Type B pancreatic cell (in vitro differentiated cells): Measurements from ENCODE around the gene DOK1. TPM values are rescaled to one million over a fixed set of nuclear protein-coding genes. Genes with fewer than 3 reads are reported as not detected.

Experiments used
- DNase-seq: peaks from one replicate; pipeline ENCODE4 v3.0.0; 2021; ENCODE audit warnings: mixed read lengths; ENCODE audit not compliant: unreplicated experiment; ENCODE audit errors: extremely low spot score
- H3K27ac Mint-ChIP-seq: 2 replicates; pipeline ENCODE4 v1.8.0; 2021; ENCODE audit warnings: mild to moderate bottlenecking, mixed read lengths
- H3K27me3 Mint-ChIP-seq: 2 replicates; pipeline ENCODE4 v1.8.0; 2021; ENCODE audit warnings: mixed read lengths
- H3K36me3 Mint-ChIP-seq: 2 replicates; pipeline ENCODE4 v1.8.0; 2021; ENCODE audit warnings: mixed read lengths
- H3K4me1 Mint-ChIP-seq: one replicate; pipeline ENCODE4 v1.8.0; 2021; ENCODE audit warnings: mixed read lengths; ENCODE audit not compliant: unreplicated experiment
- H3K4me3 Mint-ChIP-seq: 2 replicates; pipeline ENCODE4 v1.8.0; 2021; ENCODE audit warnings: mild to moderate bottlenecking, mixed read lengths
- H3K9me3 Mint-ChIP-seq: 2 replicates; pipeline ENCODE4 v1.8.0; 2021; ENCODE audit warnings: mixed read lengths
- total RNA-seq: library from RNA; stranded (reverse); gene quantifications from 2 replicates; pipeline ENCODE4 v1.2.1, GENCODE V29; 2021; ENCODE audit warnings: low replicate concordance
- TF ChIP-seq, protein P1 (sequence below): fragments of 200-600 bp; sonication (generic); conservative IDR thresholded peaks from 2 replicates; pipeline ENCODE4 v1.5.0; 2021; ENCODE audit warnings: antibody characterized with exemption, mild to moderate bottlenecking

Gene DOK1
- total RNA-seq, 1 donor from 2014 or later, result 9.9 TPM

DNA sequence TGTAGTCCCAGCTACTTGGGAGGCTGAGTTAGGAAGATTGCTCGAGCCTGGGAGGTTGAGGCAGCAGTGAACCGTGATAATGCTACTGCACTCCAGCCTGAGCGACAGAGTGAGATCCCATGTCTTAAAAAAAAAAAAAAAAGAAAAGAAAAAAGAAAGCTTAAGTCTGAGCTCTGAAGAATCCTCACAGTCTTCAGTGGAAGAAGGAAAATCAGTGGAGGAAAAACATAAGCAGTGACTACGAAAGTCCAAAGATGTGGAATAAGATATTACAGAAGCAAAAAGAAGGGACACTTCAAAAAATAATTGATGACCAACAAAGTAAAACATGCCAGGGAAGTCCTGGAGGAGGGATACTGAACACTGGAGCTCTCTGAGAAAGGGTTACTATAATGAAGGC, 44.2 kb upstream of the DOK1 start:
- peaks cover 65% of the 10 kb centered on the region for H3K27me3 Mint-ChIP-seq
- DNase-seq, result no peak
- H3K27ac Mint-ChIP-seq, result no peak overlapping the region
- no peaks in the 10 kb centered on the region for H3K9me3 Mint-ChIP-seq
- H3K36me3 Mint-ChIP-seq, result peaks cover 8% of the 10 kb centered on the region
- H3K4me3 Mint-ChIP-seq, result no peak overlapping the region
- H3K4me1 Mint-ChIP-seq, result peaks cover 15% of the 10 kb centered on the region
- TF ChIP-seq, protein P1, sequence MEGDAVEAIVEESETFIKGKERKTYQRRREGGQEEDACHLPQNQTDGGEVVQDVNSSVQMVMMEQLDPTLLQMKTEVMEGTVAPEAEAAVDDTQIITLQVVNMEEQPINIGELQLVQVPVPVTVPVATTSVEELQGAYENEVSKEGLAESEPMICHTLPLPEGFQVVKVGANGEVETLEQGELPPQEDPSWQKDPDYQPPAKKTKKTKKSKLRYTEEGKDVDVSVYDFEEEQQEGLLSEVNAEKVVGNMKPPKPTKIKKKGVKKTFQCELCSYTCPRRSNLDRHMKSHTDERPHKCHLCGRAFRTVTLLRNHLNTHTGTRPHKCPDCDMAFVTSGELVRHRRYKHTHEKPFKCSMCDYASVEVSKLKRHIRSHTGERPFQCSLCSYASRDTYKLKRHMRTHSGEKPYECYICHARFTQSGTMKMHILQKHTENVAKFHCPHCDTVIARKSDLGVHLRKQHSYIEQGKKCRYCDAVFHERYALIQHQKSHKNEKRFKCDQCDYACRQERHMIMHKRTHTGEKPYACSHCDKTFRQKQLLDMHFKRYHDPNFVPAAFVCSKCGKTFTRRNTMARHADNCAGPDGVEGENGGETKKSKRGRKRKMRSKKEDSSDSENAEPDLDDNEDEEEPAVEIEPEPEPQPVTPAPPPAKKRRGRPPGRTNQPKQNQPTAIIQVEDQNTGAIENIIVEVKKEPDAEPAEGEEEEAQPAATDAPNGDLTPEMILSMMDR, result no peak

DNA sequence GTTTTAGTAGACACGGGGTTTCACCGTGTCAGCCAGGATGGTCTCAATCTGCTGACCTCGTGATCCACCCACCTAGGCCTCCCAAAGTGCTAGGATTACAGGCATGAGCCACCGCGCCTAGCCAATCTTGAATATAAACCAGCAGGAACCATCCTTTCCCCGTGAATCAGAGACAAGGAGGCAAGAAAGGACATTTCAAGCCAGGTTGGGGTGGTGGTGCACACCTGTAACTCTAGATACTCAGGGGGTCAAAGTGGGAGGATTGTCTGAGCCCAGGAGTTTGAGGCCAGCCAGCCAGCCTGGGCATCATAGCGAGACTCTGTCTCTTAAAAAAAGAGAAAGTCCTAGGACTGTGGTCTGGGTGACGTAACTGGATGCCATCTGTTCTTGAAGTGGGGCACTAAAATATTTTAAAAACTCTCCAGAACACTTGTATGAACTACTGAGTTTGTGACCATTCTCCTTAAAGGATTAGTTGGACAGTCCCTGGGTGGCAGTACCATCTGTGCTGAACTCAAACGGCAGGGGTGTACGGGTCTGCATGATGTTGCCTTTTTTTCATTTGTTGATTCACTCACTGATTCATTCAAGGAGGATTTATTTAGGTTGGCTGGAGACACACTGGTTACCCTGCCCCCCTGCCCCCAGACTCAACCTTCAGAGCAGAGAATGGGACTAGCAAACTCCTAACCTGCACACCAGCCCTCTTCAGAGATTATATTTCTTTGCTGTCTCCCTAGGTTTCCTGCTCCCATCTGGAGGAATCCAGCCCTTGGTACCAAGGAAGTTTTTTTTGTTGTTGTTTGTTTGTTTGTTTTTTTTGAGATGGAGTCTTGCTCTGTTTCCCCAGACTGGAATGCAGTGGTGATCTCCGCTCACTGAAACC, 43.2 kb upstream of the DOK1 start:
- TF ChIP-seq, protein P1, result no peak
- Mint-ChIP-seq H3K27me3 (peaks cover 74% of the 10 kb centered on the region), H3K9me3 (no peaks in the 10 kb centered on the region), H3K27ac (no peak overlapping the region), H3K4me3 (no peak overlapping the region), H3K36me3 (peaks cover 6% of the 10 kb centered on the region), H3K4me1 (peaks cover 15% of the 10 kb centered on the region)
- no peak for DNase-seq

DNA sequence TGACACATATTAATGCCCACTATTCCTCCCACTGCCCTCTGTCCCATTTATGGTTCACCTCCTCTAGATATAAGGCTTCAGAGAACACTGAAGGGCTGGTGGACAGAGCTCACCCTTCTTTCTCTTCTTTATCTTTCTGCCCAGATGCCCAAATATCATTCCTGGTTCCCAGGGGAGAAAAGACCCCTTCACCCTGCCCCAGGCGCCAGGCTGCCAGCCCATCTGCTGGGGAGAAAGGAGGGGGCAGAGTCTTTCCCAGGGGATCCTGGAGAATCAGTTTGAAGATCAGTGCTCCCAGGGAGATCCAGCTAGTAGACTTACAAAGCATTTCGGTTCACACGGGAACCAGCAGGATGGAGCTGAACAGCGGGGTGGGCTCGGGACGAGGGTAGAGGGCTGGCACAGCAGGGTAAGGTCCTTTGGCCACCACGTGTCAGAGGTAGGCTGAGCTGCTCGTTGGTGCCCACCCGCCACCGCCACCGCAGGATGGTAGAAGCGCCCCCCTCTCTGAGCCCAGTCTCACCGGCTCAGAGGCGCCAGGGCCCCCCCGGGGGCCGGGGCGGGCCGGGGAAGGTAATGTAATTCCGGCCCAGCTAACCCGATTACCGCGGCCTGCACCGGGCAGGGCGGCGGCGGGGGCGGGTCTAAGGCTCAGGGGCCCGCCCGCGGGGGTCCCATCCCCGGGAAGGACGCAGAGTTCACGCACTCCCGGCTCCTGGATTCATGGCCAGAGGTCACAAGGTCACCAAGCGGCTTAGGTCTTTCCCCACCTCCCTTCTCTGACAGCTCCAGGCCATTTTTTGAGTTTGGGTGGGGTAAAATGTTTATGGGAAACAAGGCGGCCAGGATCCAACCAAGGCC, 41.5 kb upstream of the DOK1 start:
- peaks cover 85% of the 10 kb centered on the region for H3K27me3 Mint-ChIP-seq
- TF ChIP-seq, protein P1, result no peak
- no peaks in the 10 kb centered on the region for H3K9me3 Mint-ChIP-seq
- no peak overlapping the region for H3K27ac Mint-ChIP-seq
- H3K36me3 Mint-ChIP-seq, result peaks cover 3% of the 10 kb centered on the region
- peak overlapping the region; percentile 34 for H3K4me3 Mint-ChIP-seq
- peaks cover 9% of the 10 kb centered on the region for H3K4me1 Mint-ChIP-seq
- no peak for DNase-seq

DNA sequence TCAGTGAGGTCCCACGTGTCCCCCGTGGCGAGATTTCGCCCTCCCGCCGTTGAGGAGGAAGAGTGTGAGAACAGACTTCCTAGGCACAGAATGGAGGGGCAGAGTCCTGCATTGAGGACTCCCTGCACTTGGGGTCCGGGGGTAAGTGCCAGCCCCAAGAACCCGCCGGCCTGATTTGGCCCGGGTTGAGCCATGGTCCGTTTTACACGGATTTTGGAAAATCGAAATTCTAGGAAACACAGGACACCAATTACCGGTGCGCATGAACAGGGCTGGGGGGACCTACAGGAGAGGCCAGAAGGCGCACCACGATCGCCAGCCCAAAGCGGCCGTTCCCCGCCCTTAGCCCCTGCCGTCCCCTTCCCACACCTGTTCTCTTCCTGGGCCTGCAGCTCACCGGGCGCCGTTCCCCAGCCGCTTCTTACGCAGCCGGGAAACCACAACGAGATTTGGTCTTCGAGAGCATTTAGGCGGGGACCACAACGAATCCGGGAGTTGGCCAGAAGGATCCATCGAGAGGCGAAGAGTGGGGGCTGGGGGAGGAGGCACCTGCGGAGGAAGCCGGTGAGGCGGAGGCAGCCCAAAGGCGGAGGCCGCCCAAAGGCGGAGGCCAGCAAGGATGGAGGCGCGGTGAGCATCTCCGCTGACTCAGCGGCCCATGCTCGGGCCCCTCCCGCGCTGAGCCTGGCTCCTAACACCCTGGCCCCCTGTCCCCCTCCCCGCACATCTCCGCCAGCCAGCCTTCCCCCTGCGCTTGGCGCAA, 40.7 kb upstream of the DOK1 start:
- Mint-ChIP-seq H3K36me3 (peaks cover 3% of the 10 kb centered on the region), H3K4me3 (peak overlapping the region; percentile 34), H3K27me3 (peaks cover 85% of the 10 kb centered on the region), H3K4me1 (peaks cover 1% of the 10 kb centered on the region), H3K27ac (no peak overlapping the region), H3K9me3 (no peaks in the 10 kb centered on the region)
- TF ChIP-seq, protein P1, result no peak
- DNase-seq, result no peak
